ENCODE measurements around the gene VANGL2. TPM values are rescaled to one million over a fixed set of nuclear protein-coding genes. Genes with fewer than 3 reads are reported as not detected.
A peak's percentile ranks its signal among the peaks of the same experiment; 100 is the strongest.

Gene VANGL2
- total RNA-seq, 1 donor from 2014 or later, result 6.9 TPM

DNA sequence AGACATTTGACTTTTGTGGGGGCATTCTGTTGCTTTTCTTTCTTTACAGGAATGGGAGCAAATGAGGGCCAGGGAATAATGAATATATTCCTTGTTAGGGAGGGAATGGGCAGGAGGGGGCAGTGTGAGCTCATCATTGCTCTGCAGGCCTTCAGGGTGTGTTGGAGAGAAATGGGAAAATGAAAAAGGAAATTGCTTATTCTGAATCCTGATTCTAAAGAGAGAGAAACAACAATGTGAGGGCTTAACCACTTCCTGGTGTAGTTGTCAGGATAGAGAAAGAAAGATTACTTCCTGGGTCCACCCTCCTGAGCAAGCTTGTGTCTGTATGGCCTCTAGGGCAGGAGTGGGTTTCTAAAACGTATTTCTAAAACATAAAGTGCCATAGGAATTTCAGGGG lies 28.3 kb downstream of the VANGL2 start:
- DNase-seq, result peak; percentile 55

- DNase-seq, result no peak
These were observed 28.8 kb downstream of the VANGL2 start for GRCh38 chr1:160429125-160429561.

- no peak for DNase-seq
These were observed 29.6 kb downstream of the VANGL2 start for GRCh38 chr1:160429702-160430535.

GRCh38 chr1:160431006-160431405 lies 30.6 kb downstream of the VANGL2 start:
- DNase-seq, result no peak

- DNase-seq, result no peak
These were observed 31.2 kb downstream of the VANGL2 start for GRCh38 chr1:160431571-160431970.

GRCh38 chr1:160432371-160432786 lies 32.0 kb downstream of the VANGL2 start:
- DNase-seq, result no peak

GRCh38 chr1:160436966-160437365 lies 36.6 kb downstream of the VANGL2 start:
- no peak for DNase-seq

DNA sequence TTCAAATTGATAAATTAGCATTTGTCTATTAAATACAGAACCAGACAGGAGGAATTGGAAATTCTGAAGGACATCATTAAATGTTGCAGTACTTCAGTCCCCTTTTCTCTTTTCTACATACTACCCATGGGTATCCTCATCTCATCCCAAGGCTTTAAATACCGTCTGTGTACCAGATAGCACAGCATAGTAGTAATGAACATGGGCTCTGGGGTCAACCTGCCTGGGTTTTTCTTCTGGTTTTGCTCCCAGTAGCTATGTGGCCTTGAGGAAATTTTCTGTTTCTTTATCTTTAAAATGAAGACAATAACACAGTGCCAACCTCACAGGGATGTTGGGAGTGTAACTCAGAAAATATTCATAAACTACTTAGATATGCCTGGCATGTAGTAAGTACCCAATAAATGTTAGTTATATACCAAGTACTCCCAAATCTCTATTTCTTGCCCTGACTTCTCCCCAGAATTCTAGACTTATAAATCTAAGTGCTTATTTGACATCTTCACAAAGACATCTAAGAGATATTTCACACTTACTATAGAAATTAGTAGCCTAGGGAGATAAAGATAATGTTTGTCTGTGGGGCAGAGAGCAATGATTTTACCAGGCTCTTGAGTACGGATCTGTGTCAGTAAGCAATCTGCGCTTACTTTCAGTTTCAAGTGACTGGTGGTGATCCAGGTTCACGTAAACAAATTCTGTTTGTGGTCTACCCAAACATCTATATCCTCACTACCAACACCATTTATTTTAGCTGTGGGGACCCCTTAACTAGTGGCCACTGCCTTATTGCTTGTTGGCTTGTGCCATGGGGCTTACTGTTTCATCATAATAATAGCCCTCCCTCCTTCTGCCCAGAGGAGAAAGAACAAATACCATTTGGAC lies 37.3 kb downstream of the VANGL2 start:
- no peak for DNase-seq

DNA sequence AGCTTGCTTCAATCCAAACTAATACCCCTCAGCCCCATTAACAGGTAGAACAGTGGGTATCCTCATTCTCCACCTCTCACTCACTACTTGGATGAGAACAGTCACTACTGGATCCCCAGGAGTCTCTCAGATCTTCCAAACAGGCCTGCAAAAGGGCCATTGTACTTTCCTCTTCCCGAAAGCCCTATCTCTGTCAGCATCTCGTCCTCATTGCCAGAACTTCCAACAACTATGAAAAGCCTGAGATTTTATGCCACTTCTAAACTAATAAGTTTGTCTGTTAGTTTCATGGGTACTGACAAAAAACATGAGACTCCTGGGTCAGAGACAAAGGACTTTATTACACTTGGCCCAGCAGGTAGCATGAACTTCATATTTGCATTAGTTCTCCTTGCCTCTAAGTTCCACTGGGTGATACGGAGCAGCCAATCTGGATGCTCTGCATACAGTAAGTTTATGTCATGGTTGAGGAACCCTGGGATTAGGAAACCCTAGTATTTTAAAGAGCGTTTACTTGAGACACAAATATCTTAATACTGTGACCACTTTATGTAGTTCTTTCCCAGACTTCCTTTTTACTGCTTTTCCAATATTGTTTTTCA lies 38.1 kb downstream of the VANGL2 start:
- no peak for DNase-seq

DNA sequence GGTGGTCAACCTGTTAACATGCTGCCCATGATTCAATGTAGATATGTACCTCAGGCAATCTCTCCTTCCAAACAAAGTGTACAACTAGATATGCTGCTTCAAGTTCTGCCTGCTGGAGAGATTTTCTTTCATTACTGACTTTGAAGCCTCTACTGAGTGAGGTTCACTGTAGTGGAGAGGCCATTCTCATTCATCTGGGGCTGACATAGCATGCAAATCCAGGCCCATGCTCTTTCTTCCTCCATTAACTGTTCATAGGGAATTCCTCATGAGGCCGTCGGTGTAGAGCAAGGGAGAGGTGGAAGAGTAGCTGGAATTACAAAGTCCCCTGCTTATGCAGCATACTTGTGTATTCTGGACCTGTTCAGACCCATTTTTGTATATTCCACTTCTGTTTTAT lies 38.6 kb downstream of the VANGL2 start:
- no peak for DNase-seq

- no peak for DNase-seq
These were observed 39.4 kb downstream of the VANGL2 start for GRCh38 chr1:160439718-160440117.

DNA sequence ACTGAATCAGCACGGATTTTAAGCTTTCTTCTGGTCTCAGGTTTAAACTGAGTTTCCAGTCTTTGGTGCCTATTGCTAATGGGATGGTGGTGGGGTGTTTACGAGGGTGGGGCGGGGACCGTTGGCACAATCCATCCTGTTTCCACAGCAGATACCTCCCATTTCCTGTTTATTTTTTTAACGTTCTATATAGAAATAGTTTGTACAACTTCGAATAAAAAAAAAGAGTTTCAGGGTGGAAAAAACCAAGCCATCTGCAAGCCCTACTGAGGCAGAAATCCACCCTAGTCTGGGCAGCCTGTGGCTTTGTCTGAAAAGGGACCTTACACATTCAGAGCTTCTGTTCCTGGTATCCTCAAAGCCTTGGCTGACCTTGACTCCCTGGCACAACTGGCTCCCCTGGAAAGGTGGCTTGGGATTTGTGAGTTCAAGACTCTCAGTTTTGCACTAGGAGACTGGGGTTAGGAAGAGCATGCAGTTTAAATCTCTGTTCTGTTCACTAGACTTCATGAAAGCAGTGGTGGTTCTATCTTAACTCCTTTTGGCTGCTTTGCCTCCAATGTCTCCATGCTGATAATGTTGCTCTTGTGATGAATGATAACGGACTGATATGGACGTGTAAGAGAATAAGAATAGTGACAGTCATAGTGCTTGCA lies 46.7 kb downstream of the VANGL2 start:
- DNase-seq, result no peak

DNA sequence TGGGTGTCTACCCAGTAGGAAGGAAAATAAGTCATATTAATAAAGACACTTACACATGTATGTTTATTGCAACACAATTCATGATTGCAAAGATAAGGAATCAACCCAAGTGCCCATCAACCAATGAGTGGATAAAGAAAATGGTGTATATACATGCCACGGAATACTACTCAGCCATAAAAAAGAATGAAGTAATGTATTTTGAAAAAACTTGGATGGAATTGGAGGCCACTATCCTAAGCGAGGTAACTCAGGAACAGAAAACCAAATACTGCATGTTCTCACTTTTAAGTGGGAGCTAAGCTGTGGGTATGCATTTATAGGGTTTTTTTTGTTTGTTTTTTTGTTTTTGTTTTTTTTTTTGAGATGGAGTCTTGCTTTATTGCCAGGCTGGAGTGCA lies 49.1 kb downstream of the VANGL2 start:
- no peak for DNase-seq

DNA sequence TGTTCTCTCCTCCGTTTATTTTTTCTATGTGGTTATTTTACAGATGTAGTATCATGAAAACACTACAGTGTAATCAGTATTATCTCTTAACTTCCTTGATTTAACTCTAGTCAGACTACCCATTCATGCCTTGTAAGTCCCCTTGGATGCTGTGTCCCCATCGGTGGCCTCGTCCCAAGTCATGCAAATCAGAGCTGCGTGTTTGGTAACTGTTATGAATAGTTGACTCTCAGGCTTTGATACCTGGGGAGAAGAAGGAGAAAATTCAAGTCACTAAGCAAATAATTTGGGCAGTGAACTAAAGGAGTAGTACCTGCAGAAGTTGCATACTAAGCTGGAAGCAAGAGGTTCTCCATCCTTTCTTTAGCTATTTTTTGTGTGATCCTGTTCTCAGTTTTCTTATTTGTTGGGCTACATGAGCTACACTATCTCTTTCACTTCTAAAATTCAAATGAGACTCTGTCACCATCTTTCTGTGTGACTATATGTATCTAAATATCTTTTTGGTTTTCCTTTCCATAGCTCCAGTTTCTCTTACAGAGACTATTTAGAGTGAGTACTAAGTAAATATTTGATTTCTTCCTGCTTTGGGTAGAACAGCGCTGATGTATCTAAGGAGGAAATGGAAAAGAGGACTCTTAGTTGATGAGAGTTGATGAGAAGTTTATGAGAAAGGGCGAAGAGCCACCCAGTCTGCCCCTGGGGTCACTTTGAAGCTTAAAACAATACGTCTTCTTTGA lies 50.9 kb downstream of the VANGL2 start:
- no peak for DNase-seq

DNA sequence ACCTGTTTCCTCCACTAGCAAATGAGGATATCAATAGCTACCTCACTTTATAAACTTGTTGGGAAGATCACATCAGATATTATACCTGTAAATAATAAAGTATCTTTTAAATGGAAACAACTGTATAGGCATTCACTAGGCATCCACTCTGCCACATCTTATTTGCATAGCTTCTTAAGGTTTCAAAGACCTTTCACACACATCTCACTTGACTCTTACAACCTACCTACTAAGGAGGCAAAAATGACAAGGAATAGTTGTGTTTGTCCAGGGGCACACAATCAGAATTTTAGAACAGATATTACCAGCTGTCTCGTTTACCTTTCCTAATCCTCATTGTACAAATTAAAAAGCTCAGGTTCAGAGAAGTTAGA lies 51.5 kb downstream of the VANGL2 start:
- DNase-seq, result no peak

DNA sequence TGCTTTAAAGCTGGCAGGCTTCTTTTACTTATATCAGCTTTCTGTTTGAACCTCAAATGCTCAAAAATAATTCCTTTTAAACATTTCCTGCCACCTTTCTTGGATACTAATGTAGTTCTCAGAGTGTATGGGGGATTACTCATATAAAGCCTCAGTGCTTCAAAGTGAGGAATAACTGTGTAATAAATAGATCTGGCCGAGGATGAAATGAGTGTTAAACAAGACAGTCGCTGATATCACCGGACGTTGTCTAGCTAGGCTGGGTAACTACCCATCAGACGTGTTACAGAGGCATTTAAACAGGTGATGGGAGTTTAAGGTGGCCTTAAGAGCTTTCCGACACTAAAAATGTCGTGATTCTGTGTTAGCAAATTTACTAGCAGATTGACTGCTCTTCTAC lies 53.1 kb downstream of the VANGL2 start:
- no peak for DNase-seq

GRCh38 chr1:160454371-160455152 lies 54.2 kb downstream of the VANGL2 start:
- DNase-seq, result no peak

DNA sequence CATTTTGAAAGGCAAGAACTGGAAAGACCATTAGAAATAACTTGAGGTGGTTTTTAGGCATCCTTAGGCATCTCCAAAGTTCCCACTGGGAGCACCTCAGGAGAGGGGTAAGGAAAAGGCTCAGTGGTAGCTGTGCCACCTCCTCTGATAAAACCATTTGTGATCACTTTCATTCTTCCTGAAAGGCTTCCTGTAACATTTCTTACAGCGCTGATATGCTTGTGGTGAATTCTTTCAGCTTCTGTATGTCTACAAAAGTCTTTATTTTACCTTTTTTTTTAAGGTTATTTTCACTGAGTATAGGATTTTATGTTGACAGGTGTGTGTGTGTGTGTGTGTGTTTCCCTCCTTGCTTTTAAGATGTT lies 54.8 kb downstream of the VANGL2 start:
- DNase-seq, result no peak

DNA sequence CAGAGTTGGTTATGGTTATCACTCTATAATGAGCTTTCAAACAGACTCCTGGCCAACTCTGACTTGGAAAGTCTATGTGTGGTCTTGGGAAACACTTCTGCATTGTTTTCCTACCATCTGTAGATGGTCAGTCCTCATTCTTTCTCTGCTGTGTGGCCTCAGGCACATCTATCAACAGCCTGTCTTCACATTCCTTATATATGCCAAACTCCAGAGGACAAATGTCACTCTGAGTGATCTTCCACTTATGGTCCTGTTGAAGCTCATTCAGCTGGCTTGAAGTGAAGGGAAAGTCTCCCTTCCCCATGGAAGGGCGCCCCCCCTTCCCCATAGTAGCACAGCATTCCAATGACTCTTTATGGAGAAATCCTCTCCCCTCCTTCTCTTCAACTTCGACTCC lies 58.7 kb downstream of the VANGL2 start:
- DNase-seq, result no peak

- no peak for DNase-seq
These were observed 59.3 kb downstream of the VANGL2 start for GRCh38 chr1:160459687-160460086.

GRCh38 chr1:160460214-160460642 lies 59.9 kb downstream of the VANGL2 start:
- no peak for DNase-seq

Data from tongue (tissue), 2 donors.